Smooth muscle cell (in vitro differentiated cells): Measurements from ENCODE around the gene ORMDL2. TPM values are rescaled to one million over a fixed set of nuclear protein-coding genes. Genes with fewer than 3 reads are reported as not detected.
A peak's percentile ranks its signal among the peaks of the same experiment; 100 is the strongest.

Experiments used
- DNase-seq: peaks from one replicate; lab custom pipeline; 2025; ENCODE audit not compliant: unreplicated experiment; lab: John Stamatoyannopoulos, UW
- H2AFZ ChIP-seq: fragments of 200-600 bp; sonication (generic); 2 replicates; pipeline ENCODE4 v1.6.0; 2016; ENCODE audit warnings: antibody characterized with exemption, low read depth, mild to moderate bottlenecking
- H3F3A ChIP-seq: fragments of 200-600 bp; sonication (generic); 2 replicates; pipeline ENCODE4 v1.6.0; 2017; ENCODE audit warnings: antibody characterized with exemption, low read depth
- H3K27ac ChIP-seq: fragments of 200-600 bp; sonication (generic); 2 replicates; pipeline ENCODE4 v1.5.1; 2016; ENCODE audit warnings: low read depth, mild to moderate bottlenecking
- H3K27me3 ChIP-seq: fragments of 200-600 bp; sonication (generic); 2 replicates; pipeline ENCODE4 v1.6.1; 2016; ENCODE audit warnings: low read depth, mild to moderate bottlenecking
- H3K36me3 ChIP-seq: fragments of 200-600 bp; sonication (generic); 2 replicates; pipeline ENCODE4 v1.5.1; 2016; ENCODE audit warnings: low read depth
- H3K4me1 ChIP-seq: fragments of 200-600 bp; sonication (generic); 2 replicates; pipeline ENCODE4 v1.5.1; 2016; ENCODE audit warnings: low read depth
- H3K4me2 ChIP-seq: fragments of 200-600 bp; sonication (generic); 2 replicates; pipeline ENCODE4 v1.6.0; 2016; ENCODE audit warnings: mild to moderate bottlenecking
- H3K4me3 ChIP-seq: fragments of 200-600 bp; sonication (generic); 2 replicates; pipeline ENCODE4 v1.5.1; 2016; ENCODE audit warnings: mild to moderate bottlenecking
- H3K79me2 ChIP-seq: fragments of 200-600 bp; sonication (generic); 2 replicates; pipeline ENCODE4 v1.6.0; 2016; ENCODE audit warnings: low read depth, mild to moderate bottlenecking
- H3K9ac ChIP-seq: fragments of 200-600 bp; sonication (generic); 2 replicates; pipeline ENCODE4 v1.6.0; 2016; ENCODE audit warnings: low read depth
- H3K9me3 ChIP-seq: fragments of 200-600 bp; sonication (generic); replicated peaks from 2 replicates; pipeline ENCODE4 v1.5.1; 2016; ENCODE audit warnings: low read depth
- H4K20me1 ChIP-seq: fragments of 200-600 bp; sonication (generic); 2 replicates; pipeline ENCODE4 v1.6.0; 2016; ENCODE audit warnings: low read depth
- whole genome bisulfite sequencing: methylation state at CpG from one replicate; pipeline ENCODE4 v1.1.7; 2016; ENCODE audit warnings: low lambda C conversion rate; 5-methylcytosine and 5-hydroxymethylcytosine counted together
- polyA plus RNA-seq: library from polyadenylated mRNA; unstranded; fragments of >200 nt; fragmentation: Nextera tagmentation; extraction: Ambion mirVana; gene quantifications from 2 replicates; pipeline ENCODE4 v1.2.1, GENCODE V29; 2016
- total RNA-seq: library from RNA; depleted of rRNA; stranded (reverse); fragments of >200 nt; gene quantifications from 2 replicates; pipeline ENCODE4 v1.2.3, GENCODE V29; 2014
- TF ChIP-seq, protein P1 (sequence below): fragments of 200-600 bp; sonication (generic); IDR thresholded peaks from 2 replicates; pipeline ENCODE4 v1.5.1; 2017; ENCODE audit warnings: borderline replicate concordance, mild to moderate bottlenecking, antibody characterized with exemption; ENCODE audit not compliant: insufficient read depth, poor library complexity, severe bottlenecking

ORMDL2 gene
- total and polyA plus RNA-seq, 2 experiments from 2014 or later: 32.5 to 79.5 TPM

DNA sequence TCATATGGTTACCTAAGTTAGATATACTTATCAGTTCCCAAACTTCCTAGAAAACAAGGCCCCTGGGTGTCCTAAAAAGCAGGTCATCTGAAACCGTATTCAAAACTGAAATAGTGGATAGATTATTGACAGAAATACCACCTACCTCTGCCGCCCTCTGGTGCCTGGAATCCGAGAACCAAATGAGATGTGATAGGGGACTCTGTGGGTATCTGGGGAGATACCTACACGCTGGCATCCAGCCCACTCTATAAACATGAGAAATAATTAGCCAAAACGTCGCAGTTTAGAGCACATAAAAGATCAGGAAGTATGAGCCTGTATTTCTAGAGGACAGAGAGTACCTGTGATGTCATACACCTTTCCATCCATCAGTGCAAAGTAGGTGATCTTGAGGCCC is 4.4 kb downstream of the ORMDL2 start:
- Histone ChIP-seq H3K9ac (no peak overlapping the region), H3K9me3 (no peaks in the 10 kb centered on the region), H3F3A (peaks cover 17% of the 10 kb centered on the region), H3K4me3 (no peak overlapping the region), H3K27ac (no peak overlapping the region), H4K20me1 (no peaks in the 10 kb centered on the region), H2AFZ (no peak overlapping the region), H3K36me3 (no peaks in the 10 kb centered on the region), H3K4me1 (peaks cover 8% of the 10 kb centered on the region), H3K27me3 (no peaks in the 10 kb centered on the region), H3K79me2 (peaks cover 18% of the 10 kb centered on the region), H3K4me2 (no peak overlapping the region)
- DNase-seq: no peak
- TF ChIP-seq, protein P1, sequence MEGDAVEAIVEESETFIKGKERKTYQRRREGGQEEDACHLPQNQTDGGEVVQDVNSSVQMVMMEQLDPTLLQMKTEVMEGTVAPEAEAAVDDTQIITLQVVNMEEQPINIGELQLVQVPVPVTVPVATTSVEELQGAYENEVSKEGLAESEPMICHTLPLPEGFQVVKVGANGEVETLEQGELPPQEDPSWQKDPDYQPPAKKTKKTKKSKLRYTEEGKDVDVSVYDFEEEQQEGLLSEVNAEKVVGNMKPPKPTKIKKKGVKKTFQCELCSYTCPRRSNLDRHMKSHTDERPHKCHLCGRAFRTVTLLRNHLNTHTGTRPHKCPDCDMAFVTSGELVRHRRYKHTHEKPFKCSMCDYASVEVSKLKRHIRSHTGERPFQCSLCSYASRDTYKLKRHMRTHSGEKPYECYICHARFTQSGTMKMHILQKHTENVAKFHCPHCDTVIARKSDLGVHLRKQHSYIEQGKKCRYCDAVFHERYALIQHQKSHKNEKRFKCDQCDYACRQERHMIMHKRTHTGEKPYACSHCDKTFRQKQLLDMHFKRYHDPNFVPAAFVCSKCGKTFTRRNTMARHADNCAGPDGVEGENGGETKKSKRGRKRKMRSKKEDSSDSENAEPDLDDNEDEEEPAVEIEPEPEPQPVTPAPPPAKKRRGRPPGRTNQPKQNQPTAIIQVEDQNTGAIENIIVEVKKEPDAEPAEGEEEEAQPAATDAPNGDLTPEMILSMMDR: peak; percentile 31
- 82% methylated on average over 6 of the region's 6 CpGs for WGBS

DNA sequence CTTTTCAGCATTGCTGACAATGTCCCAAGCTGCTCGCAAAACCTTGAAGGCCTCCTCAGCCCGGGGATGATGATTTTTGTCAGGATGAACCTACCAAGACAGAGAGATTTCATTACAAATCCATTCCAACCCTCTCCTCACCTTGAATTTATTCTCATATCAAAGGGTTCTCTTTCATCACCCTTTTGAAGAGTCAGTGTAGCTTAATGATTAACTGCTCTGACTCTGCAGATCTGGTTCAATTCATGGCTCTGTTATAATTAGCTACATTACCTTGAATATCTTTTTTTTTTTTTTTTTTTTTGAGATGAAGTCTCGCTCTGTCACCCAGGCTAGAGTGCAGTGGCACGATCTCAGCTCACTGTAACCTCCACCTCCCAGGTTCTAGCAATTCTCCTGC is 5.6 kb downstream of the ORMDL2 start:
- Histone ChIP-seq H3K27ac (no peak overlapping the region), H3F3A (peaks cover 16% of the 10 kb centered on the region), H3K4me2 (no peak overlapping the region), H3K79me2 (peaks cover 23% of the 10 kb centered on the region), H3K9ac (no peak overlapping the region), H3K4me1 (peaks cover 15% of the 10 kb centered on the region), H4K20me1 (no peaks in the 10 kb centered on the region), H3K4me3 (no peak overlapping the region), H3K27me3 (no peaks in the 10 kb centered on the region), H2AFZ (no peak overlapping the region), H3K9me3 (no peaks in the 10 kb centered on the region), H3K36me3 (no peaks in the 10 kb centered on the region)
- DNase-seq: no peak
- TF ChIP-seq, protein P1: no peak
- WGBS: 91% methylated on average over 4 of the region's 4 CpGs

DNA sequence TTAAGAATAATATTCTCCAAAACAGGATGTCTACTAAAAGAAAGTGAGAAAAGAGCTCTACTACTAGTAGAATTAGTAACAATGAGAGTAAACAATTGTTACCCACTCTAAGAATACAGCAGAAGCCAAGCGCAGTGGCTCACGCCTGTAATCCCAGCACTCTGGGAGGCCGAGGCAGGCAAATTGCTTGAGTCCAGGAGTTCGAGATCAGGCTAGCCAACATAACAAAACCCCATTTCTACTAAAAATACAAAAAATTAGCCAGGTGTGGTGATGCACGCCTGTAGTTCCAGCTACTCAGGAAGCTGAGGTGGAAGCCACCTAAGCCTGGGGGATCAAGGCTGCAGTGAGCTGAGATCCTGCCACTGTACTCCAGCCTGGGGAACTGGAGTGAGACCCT is 6.9 kb downstream of the ORMDL2 start:
- no peak for DNase-seq
- peaks cover 12% of the 10 kb centered on the region for H3K4me1 ChIP-seq
- H3K27ac ChIP-seq: peak overlapping the region; percentile 36
- peaks cover 16% of the 10 kb centered on the region for H3F3A ChIP-seq
- peaks cover 21% of the 10 kb centered on the region for H3K79me2 ChIP-seq
- TF ChIP-seq, protein P1: no peak
- H3K9ac ChIP-seq: no peak overlapping the region
- no peaks in the 10 kb centered on the region for H3K9me3 ChIP-seq
- no peaks in the 10 kb centered on the region for H3K36me3 ChIP-seq
- no peak overlapping the region for H3K4me3 ChIP-seq
- H3K4me2 ChIP-seq: no peak overlapping the region
- 92% methylated on average over 5 of the region's 5 CpGs for WGBS
- no peaks in the 10 kb centered on the region for H3K27me3 ChIP-seq
- H2AFZ ChIP-seq: no peak overlapping the region
- H4K20me1 ChIP-seq: no peaks in the 10 kb centered on the region

DNA sequence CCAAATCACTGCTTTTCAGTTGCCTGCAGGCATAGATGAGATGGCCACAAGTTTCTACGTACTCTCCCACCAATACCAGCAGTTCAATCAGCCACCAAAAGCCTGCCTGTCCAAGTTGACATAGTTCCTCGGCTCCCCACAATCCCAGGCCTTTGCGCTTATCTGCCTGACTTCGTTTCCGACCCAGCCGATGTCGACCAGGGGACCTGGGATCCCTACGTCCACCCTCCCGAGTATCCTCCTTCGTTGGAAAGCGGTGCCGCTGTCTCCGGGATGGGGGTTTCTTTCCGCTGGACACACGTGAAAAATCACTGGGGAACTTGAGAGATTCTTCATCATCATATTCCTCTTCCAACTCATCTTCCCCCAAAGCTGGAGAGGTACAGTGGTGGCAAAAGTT is 10.0 kb downstream of the ORMDL2 start:
- Histone ChIP-seq H3K79me2 (peaks cover 21% of the 10 kb centered on the region), H3F3A (peaks cover 12% of the 10 kb centered on the region), H3K9ac (no peak overlapping the region), H4K20me1 (no peaks in the 10 kb centered on the region), H2AFZ (no peak overlapping the region), H3K4me1 (peaks cover 19% of the 10 kb centered on the region), H3K4me3 (no peak overlapping the region), H3K9me3 (no peaks in the 10 kb centered on the region), H3K27ac (no peak overlapping the region), H3K27me3 (no peaks in the 10 kb centered on the region), H3K4me2 (peak overlapping the region; percentile 98), H3K36me3 (no peaks in the 10 kb centered on the region)
- TF ChIP-seq, protein P1: no peak
- no peak for DNase-seq
- WGBS: 94% methylated on average over 15 of the region's 15 CpGs
